Inferior parietal cortex (tissue), 1 donor: ENCODE measurements around the gene CAVIN4.

Source experiments
- DNase-seq: peaks from one replicate; pipeline ENCODE4 v3.0.0-alpha.2; 2016; ENCODE audit errors: extremely low spot score

CAVIN4 gene

DNA sequence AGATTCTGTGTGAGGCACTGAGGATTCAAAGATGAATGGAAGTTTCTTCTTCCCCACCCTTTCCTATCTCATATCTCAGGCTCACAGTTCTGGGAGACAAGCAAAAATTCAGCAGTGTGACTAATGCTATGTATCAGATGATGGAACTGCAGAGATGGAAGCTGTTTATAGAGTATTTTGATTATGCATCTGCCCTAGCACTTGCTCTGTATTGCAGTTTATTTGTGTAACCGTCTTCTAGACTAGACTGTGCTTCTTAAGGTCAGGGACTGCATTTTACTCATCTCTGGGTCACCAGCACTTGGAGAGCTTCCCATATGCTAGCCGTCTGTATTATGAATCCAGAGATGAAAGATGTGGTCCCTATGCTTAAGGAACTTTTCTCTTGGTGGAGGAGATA lies 12.6 kb downstream of the CAVIN4 start:
- no peak for DNase-seq

DNA sequence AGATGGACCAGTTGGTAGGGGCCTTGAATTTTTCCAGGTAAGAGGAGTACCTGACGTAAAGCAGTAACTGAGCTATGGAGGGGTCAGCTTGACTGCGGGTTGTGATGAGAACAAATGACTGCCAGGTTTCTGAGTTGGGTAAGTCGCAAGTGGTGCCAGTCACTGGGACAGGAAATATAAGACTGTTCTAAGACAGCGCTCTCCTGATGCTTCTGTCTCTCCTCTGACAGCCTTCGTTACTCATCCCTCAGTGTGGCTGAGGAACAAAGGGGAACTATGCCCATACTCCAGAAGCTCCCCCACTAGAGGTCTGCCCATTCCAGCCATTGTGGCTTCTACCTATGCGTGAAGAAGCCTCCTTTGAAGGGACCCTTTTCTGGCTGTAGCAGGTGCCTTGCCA lies 13.3 kb downstream of the CAVIN4 start:
- DNase-seq: no peak

DNA sequence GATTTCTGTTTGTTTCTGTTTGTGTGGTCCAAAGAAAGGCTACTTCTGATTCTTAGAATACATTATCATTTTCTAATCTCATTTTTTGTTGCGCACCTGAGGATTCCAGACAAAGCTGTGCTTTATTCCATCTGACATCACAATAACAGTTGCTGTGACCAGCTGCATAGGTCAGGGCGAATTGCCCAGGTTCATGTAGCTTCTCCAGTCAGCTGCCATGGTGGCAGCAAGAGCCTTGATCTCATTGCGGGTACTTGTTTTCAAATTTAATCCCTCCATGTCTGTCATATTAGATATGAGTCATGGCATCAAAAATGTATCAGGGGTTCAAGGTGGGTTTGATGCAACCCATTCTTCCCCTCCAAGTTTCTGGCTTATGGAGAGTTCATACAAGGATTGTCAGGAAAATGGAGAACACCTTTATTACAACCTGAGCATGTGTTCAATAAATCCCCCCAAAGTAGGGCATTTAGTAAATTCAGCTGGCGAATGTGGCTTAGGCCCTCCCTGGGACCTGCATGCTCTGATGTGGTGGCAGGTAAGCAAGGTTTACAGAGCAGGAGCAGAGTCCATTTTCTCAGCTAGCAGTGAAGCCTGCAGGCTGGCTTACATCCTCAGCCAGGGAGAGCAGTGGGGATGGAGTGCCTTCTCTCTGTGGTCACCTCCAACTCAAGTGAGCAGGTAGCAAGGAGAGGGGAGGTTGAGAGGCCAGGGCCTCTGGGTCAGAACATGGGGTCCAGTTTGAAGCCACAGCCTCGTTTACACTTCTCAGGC lies 13.9 kb downstream of the CAVIN4 start:
- no peak for DNase-seq

DNA sequence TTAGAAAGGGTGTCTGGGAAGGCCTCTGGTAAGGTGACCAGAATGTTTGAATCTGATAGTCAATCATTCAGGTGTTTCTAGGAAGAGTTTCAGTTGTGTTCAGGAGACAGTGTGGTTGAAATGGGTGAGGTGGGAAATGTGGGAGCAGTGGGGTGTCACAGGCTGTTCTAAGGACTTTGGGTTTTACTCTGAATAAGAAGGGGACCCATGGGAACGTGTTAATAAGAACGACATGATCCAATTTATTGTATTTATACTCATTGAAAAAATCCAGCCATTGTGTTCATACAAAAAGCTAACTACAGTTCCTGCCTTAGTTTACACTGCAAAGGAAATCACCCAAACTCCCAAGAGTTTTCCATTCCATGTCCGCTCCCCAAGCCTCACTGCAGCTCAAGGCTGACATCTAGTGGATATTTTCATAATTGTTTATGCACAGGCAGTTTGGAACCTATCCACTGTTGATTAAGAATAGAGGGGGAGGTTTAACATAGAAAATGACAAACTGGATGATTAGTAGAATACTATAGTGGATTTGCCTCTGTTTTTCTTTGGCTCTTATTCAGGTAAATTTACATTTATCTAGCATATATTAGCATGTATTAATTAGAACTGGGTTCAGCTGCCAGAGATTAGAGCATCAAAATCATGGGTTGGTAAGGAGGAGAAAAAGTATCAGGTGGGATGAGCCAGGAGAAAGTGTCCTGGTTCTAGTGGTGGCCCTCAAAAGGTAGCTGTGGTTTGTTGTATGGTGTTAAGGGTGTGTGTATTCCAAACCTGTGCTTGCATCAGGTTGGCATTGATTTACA lies 17.7 kb downstream of the CAVIN4 start:
- DNase-seq: peak; percentile 96

DNA sequence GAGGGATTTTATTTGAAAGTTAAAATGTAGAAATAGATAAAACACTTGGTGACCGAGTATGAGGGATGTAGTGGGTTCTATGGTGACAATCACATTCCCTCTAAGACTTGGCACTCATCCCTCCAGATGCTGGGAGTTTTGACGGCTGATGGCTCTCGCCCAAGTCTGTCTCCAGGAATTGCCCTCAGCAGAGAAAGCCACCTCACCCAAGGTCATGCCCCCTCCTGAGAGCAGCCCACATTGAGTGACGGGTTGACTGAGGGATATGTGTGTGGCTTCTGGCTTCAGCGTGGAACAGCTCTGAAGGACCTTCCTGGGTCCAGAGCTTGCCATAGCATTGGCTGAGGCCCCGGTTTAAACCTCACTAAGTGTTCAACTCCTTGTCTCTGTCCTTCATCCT lies 19.4 kb downstream of the CAVIN4 start:
- DNase-seq: no peak

DNA sequence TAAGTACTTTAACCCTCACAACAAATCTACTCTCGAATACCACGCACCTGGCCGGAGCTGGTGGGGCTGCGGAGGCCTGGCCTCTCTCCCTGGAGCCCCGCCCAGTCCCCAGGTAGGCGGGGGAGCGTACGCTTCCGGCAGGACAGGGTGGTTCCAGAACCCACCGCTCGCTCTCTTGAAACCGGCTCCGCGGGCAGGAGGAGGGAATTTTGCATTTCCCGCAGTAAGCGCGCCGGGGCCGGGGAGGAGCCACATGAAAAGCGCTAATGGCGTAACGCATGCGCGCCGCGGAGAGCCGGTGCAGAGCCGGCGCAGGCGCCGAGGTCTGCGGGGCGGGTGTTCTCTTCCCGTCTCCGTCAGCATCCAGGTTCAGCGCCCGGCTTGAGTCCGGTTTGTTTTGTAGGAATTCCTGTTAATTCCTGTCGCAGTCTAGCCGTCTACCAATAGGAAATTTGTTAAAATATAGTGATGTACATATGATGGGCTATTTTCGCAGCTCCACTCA lies 20.8 kb downstream of the CAVIN4 start:
- peak; percentile 85 for DNase-seq

DNA sequence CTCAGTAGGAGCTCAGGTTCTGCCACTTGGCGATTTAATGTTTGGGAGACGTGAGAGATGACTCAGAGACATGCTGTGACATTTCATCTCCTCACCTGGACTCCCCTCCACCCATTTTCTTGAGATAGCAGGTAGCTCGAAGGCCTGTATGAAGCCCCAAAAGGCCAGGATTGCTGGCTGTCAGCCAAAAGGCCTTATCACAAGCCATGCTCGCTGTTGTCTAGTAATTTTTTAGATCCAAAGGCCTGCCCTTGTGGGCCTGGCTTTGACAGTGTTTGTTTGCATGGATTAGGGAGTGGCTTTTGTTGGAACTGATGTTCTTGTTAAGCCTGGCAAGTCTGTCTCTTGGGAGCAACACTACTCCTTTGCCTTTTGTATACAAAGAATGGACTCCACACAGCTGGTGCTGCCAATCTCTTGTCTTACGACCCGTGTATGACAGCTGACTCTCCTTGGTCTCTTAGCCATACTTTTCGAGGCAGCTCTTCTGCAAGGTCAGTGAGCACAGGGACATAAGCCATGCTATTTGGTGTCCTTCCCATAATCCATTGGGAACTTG lies 22.7 kb downstream of the CAVIN4 start:
- no peak for DNase-seq

DNA sequence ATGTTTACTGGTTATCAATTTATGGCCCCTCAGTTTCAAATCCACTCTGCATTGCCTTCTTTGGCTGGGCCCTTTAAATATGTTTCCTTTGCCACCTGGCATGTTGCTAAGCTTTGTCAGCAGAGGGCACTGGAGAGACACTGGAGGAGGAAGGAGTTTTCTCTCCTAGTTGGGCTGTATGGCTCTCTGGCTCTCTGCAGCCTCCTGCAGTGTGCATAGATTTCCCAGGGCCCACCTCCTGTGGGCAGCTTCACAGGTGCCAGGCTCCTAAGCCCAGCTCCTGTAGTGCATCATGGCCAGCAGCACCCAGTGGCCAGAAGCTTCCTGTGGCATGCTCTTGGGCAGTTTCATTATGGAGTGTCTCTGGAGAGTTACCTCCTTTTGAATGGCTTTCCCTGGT lies 23.3 kb downstream of the CAVIN4 start:
- DNase-seq: peak; percentile 70

DNA sequence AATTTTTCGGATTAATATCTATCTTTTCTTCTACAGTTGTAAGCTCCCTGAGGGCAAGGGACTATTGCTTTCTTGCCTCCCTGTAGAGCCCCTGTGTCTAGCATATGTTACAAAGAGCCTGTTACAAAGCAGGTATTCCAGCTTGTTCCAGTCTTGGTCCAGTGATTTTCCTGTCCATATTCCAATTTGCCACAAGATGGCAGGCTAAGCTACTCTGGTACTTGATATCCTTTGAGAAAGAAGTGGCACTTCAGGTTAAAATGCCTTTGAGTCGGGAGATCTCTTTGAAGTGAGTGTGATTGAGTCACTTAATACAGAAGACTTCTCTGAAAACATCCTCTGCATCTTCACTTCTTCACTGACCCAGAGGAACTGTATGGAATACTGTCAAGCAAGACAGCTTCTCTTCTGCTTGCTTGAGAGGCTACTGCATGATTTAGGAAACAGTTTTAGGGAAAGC lies 24.5 kb downstream of the CAVIN4 start:
- DNase-seq: peak; percentile 84

DNA sequence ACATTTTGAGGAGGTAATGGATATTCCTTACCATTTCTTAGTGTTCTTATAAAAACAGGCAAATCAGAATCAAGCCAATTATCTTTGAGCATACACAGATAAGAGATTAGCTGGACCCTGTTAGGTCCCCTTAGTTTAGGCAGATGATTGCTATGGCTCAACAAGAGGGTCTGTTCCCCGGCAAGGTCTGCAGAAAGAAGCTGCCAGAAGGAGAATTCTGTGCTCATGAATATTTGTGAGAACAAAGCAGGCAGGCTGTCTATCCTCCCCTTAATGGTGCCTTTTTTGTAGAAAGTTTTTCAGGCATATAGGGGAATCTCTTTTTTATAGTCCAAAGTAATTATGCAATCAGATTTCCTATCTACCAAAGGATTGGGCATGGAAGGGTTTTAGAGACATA lies 27.5 kb downstream of the CAVIN4 start:
- no peak for DNase-seq

DNA sequence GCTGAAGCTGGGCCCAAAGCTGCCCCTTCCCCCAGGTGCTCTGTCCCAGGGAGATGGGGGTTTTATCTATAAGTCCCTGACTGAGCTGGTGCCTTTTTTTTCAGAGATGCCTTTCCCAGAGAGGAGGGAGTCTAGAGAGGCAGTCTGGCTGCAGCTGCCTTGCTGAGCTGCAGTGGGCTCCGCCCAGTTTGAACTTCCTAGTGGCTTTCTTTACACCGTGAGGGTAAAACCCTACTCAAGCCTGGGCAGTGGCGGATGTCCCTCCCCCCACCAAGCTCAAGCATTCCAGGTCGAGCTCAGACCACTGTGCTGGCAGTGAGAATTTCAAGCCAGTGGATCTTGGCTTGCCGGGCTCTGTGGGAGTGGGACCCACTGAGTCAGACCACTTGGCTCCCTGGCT lies 41.3 kb downstream of the CAVIN4 start:
- DNase-seq: no peak

DNA sequence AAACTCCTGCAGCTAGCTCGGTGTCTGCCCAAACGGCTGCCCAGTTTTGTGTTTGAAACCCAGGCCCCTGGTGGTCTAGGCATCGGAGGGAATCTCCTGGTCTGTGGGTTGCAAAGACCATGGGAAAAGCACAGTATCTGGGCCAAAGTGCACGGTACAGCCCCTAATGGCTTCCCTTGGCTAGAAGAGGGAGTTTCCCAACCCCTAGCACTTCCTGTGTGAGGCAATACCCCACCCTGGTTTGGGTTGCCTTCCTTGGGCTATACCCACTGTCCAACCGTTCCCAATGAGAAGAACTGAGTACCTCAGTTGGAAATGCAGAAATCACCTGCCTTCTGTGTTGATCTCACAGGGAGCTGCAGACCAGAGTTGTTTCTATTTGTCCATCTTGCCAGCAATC lies 41.8 kb downstream of the CAVIN4 start:
- no peak for DNase-seq

DNA sequence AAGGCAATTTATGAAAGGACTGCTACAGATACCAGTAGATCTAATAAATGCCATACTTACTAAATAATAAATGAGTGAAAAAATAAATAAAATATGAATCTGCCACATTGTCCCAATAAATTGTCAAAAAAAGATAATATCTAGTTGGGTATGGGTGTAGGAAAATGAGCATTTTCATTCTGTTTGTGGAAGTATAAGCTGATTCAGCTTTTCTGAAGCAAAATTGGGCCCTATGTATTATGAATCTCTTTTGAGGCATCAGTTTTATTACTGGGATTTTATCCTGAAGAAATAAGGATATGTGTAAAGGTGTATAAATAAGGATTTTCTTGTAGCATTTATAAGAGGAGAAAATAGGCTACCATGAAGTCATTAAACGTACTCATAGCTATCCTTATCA lies 46.1 kb downstream of the CAVIN4 start:
- DNase-seq: no peak

DNA sequence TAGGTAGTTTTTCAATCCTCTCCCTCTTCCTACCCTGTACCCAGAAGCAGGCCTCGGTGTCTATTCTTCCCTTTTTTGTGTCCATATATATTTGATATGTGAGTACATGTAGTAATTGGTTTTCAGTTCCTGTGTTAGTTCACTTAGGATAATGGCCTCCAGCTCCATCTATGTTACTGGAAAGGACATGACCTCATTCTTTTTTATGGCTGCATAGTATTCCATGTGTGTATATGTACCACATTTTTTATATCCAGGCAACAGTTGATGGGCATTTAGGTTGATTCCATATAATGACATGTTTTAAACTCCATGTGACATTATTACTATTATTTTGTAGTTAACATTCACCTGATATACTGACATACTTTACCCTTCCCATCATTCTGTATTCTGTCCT lies 49.1 kb downstream of the CAVIN4 start:
- DNase-seq: no peak

DNA sequence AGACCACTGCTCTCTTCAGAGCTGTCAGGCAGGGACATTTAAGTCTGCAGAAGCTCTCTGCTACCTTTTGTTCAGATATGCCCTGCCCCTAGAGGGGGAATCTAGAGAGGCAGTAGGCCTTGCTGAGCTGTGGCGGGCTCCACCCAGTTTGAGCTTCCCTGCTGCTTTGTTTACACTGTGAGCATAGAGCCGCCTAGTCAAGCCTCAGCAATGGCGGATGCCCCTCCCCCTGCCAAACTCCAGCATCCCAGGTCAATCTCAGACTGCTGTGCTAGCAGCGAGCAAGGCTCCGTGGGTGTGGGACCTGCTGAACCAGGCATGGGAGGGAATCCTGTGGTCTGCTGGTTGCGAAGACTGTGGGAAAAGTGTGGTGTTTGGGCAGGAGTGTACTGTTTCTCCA lies 59.9 kb downstream of the CAVIN4 start:
- no peak for DNase-seq
